Thyroid gland (tissue), 4 donors: ENCODE data around the gene SPATA17. TPM values are rescaled to one million over a fixed set of nuclear protein-coding genes. Genes with fewer than 3 reads are reported as not detected.

ENCODE experiments used
- DNase-seq, 2 donors: peaks; one replicate each; pipeline ENCODE4 v3.0.0-alpha.2; 2019
- H3K27ac ChIP-seq, 3 donors: fragments of 200-600 bp; sonication (generic); 1 replicate in 2 of 3; 2 replicates in 1 of 3; pipeline ENCODE4 v1.5.1; 2016 to 2019; ENCODE audit warnings: mild to moderate bottlenecking in 1 of 3, moderate library complexity in 1 of 3
- H3K27me3 ChIP-seq: fragments of 200-600 bp; sonication (generic); one replicate; pipeline ENCODE4 v1.5.1; 2019
- H3K36me3 ChIP-seq, 2 donors: fragments of 200-600 bp; sonication (generic); one replicate each; pipeline ENCODE4 v1.5.1; 2016 to 2019
- H3K4me1 ChIP-seq, 2 donors: fragments of 200-600 bp; sonication (generic); one replicate each; pipeline ENCODE4 v1.5.1; 2017 to 2019
- H3K4me3 ChIP-seq, 3 donors: fragments of 200-600 bp; sonication (generic); replicated peaks in 1 of 3; 1 replicate in 2 of 3; 2 replicates in 1 of 3; pipeline ENCODE4 v1.5.1; 2016; ENCODE audit warnings: mild to moderate bottlenecking in 1 of 3
- H3K9me3 ChIP-seq: fragments of 200-600 bp; sonication (generic); one replicate; pipeline ENCODE4 v1.5.1; 2017
- POLR2A ChIP-seq, 2 donors: fragments of 450-650 bp; IDR thresholded peaks; one replicate each; pipeline ENCODE4 v1.6.1; 2017; ENCODE audit warnings: antibody characterized with exemption in 2 of 2, mild to moderate bottlenecking in 2 of 2, moderate library complexity in 1 of 2
- WGBS, 2 donors: methylation state at CpG; one replicate each; pipeline ENCODE4 v1.1.5; 2017; 5-methylcytosine and 5-hydroxymethylcytosine counted together
- intact Hi-C: fragments of 100-400 bp; cut with DNase I; formaldehyde crosslinking; loops from one replicate; pipeline ENCODE4 v1.15.1; 2023
- total RNA-seq, 4 donors: library from RNA; depleted of rRNA; stranded (reverse); fragments of >200 nt; gene quantifications; one replicate each; pipeline ENCODE4 v1.2.3, GENCODE V29; 2016
- TF ChIP-seq, protein P1 (sequence below), 6 experiments: fragments of 200-600 bp in 3 of 6; fragments of 450-650 bp in 3 of 6; sonication (generic) in 3 of 6; IDR thresholded peaks; one replicate each; pipeline ENCODE4 v1.5.1; 2016 to 2019; ENCODE audit warnings: antibody characterized with exemption in 6 of 6, mild to moderate bottlenecking in 2 of 6, inconsistent platforms in 1 of 6, moderate library complexity in 1 of 6

Gene SPATA17
- total RNA-seq, 4 donors from 2014 or later: 1.2 to 5.8 (median 3.2) TPM

DNA sequence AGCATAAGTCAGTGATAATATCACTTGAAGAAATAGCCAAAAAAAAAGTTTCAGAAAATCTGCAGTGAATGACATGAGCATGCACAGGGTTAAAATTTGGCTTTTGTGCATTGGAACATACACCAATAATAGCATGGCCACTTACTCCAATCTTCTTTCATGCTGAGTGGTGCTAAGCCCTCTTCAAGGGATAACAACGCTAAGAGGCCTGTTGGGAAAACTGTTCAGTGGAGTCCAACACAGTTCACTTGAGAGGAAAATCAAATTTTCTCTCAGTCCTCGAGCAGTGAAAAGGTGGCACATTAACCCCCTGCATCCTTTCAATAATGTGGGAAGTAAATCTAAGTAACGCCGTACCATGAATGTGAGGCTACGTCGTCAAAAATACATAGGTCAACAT lies 264.7 kb downstream of the SPATA17 start:
- TF ChIP-seq, protein P1, sequence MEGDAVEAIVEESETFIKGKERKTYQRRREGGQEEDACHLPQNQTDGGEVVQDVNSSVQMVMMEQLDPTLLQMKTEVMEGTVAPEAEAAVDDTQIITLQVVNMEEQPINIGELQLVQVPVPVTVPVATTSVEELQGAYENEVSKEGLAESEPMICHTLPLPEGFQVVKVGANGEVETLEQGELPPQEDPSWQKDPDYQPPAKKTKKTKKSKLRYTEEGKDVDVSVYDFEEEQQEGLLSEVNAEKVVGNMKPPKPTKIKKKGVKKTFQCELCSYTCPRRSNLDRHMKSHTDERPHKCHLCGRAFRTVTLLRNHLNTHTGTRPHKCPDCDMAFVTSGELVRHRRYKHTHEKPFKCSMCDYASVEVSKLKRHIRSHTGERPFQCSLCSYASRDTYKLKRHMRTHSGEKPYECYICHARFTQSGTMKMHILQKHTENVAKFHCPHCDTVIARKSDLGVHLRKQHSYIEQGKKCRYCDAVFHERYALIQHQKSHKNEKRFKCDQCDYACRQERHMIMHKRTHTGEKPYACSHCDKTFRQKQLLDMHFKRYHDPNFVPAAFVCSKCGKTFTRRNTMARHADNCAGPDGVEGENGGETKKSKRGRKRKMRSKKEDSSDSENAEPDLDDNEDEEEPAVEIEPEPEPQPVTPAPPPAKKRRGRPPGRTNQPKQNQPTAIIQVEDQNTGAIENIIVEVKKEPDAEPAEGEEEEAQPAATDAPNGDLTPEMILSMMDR (IDR thresholded peaks at IDR 0.05): no peak
- no peak for TF ChIP-seq POLR2A (IDR thresholded peaks at IDR 0.05)
- WGBS, 2 donors: 25 to 33% methylated on average over 6 of the region's 6 CpGs
- Histone ChIP-seq H3K27me3 (no peaks in the 10 kb centered on the region), H3K27ac (no peak overlapping the region), H3K36me3 (no peaks in the 10 kb centered on the region), H3K4me3 (no peak overlapping the region), H3K9me3 (no peaks in the 10 kb centered on the region), H3K4me1 (no peaks in the 10 kb centered on the region)
- intact Hi-C loops: no loop called here
- no peak for DNase-seq

DNA sequence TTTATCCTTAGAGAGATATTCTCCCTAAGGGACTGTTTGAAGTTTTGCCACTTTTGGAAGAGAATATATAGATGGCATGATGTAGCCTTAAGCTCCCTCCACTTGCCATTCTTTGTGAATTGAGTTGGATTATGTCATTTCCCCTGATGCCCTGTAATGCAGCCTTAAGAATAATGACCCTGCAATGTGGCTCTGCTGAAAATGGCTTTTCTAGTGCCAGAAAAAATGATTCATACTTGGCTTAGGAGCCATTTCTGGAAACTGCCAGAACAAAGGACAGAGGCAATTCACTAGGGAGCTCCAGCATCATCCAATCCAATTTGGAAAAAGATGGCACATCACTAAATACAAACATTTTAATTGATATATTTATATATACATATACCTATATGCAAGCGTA lies 265.3 kb downstream of the SPATA17 start:
- WGBS, 2 donors: 78 to 88% methylated on average over 1 of the region's 1 CpG
- no peaks in the 10 kb centered on the region for H3K9me3 ChIP-seq
- DNase-seq: no peak
- H3K27ac ChIP-seq: no peak overlapping the region
- TF ChIP-seq POLR2A (IDR thresholded peaks at IDR 0.05): no peak
- TF ChIP-seq, protein P1 (IDR thresholded peaks at IDR 0.05): no peak
- no peaks in the 10 kb centered on the region for H3K36me3 ChIP-seq
- H3K27me3 ChIP-seq: no peaks in the 10 kb centered on the region
- H3K4me1 ChIP-seq: no peaks in the 10 kb centered on the region
- H3K4me3 ChIP-seq: no peak overlapping the region
- intact Hi-C loops: no loop called here

DNA sequence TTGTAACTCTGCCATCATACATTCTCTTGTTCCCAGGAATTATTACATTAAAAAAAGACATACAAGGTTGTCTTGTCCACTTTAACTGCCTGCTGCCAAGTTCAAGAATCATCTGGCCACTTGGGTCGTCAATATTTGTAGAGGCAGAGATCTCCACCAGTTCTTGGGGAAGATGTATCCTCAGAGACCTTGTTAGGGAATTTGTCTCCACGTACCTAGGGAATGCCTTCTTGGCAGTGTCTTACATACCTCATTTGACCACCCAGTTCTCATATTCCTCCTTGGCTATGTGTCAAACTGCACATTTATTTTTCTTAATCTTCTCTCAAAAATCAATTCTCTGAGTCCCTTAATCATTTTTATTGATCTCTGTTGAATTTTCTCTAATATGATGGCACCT lies 266.0 kb downstream of the SPATA17 start:
- no peak for TF ChIP-seq POLR2A (IDR thresholded peaks at IDR 0.05)
- TF ChIP-seq, protein P1 (IDR thresholded peaks at IDR 0.05): no peak
- no peak for DNase-seq
- no peaks in the 10 kb centered on the region for H3K4me1 ChIP-seq
- no peak overlapping the region for H3K4me3 ChIP-seq
- no peaks in the 10 kb centered on the region for H3K9me3 ChIP-seq
- H3K27ac ChIP-seq: no peak overlapping the region
- WGBS, 2 donors: 50 to 57% methylated on average over 2 of the region's 2 CpGs
- no peaks in the 10 kb centered on the region for H3K27me3 ChIP-seq
- intact Hi-C loops: no loop called here
- H3K36me3 ChIP-seq: no peaks in the 10 kb centered on the region

DNA sequence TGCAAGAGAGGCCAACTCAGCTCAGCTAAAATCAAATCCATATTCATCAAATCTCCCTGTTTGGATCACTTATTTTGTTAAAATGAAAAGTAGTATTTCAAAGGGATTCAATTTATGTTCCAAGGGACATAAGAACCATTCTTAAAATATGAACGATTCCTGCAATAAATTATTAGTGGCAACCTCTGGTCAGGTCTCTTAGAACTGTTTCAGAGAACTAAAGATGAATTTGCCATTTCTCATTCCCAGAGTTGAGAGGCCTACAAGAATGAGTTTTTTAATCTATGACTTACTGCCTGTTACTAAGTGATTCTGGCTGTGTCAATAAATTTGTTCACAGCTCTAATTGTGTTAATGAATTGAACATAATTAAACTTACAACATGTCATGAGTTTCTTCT lies 268.5 kb downstream of the SPATA17 start:
- WGBS, 2 donors: 61 to 82% methylated on average over 1 of the region's 1 CpG
- intact Hi-C loops: no loop called here
- Histone ChIP-seq H3K27me3 (no peaks in the 10 kb centered on the region), H3K36me3 (no peaks in the 10 kb centered on the region), H3K27ac (no peak overlapping the region), H3K4me1 (no peaks in the 10 kb centered on the region), H3K4me3 (no peak overlapping the region), H3K9me3 (no peaks in the 10 kb centered on the region)
- no peak for TF ChIP-seq POLR2A (IDR thresholded peaks at IDR 0.05)
- TF ChIP-seq, protein P1 (IDR thresholded peaks at IDR 0.05): no peak
- DNase-seq: no peak

DNA sequence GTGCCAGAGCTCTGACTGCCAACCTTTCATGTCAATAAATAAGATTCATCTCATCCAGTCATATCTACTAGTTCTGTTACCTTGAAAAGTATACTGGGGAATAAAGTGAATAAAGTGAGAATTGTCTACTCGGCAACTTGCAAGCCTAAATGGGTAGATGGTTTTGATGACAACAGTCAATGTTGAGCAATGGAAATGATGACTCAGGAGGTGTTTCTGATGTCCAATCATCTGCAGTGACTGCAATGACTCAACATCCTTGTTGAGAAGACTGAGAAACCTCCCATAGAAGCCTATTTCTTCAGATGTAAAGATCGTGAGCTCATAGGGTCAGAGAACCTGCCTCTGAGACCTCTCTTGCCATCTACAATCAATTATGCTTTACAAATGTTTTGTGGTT lies 276.4 kb downstream of the SPATA17 start:
- 78 to 98% methylated on average over 2 of the region's 2 CpGs for WGBS, 2 donors
- TF ChIP-seq, protein P1 (IDR thresholded peaks at IDR 0.05): no peak
- no peak for TF ChIP-seq POLR2A (IDR thresholded peaks at IDR 0.05)
- Histone ChIP-seq H3K4me1 (no peaks in the 10 kb centered on the region), H3K27me3 (no peaks in the 10 kb centered on the region), H3K4me3 (no peak overlapping the region), H3K9me3 (no peaks in the 10 kb centered on the region), H3K27ac (no peak overlapping the region), H3K36me3 (no peaks in the 10 kb centered on the region)
- DNase-seq: no peak
- intact Hi-C loops: no loop called here
